Activated B cell treated with CpG ODN at 0.5 μM for 24 hours (primary cell): ENCODE results near the gene C1QTNF12. TPM values are rescaled to one million over a fixed set of nuclear protein-coding genes. Genes with fewer than 3 reads are reported as not detected.

Experiments
- ATAC-seq: fragments of 200-7000 bp; cut with Tn5 transposase; one replicate; pipeline ENCODE4 v1.10.0; 2021; ENCODE audit warnings: low read depth, mild to moderate bottlenecking, moderate library complexity
- CTCF ChIA-PET: fragments of 350-600 bp; sonication (Branson Sonifier 250); formaldehyde crosslinking; loops from one replicate; lab custom pipeline; 2021; ENCODE audit warnings: antibody characterized with exemption; lab: Charles Lee
- POLR2A ChIA-PET: fragments of 350-600 bp; sonication (Branson Sonifier 250); formaldehyde crosslinking; loops from one replicate; lab custom pipeline; 2021; ENCODE audit warnings: antibody characterized with exemption; lab: Charles Lee
- DNase-seq: peaks from one replicate; pipeline ENCODE4 v3.0.0; 2022
- H3K27ac Mint-ChIP-seq: one replicate; pipeline ENCODE4 v1.8.0; 2020; ENCODE audit warnings: mixed read lengths
- H3K27me3 Mint-ChIP-seq: one replicate; pipeline ENCODE4 v1.8.0; 2021; ENCODE audit warnings: mixed read lengths
- H3K36me3 Mint-ChIP-seq: one replicate; pipeline ENCODE4 v1.8.0; 2021; ENCODE audit warnings: low read depth, mixed read lengths
- H3K4me1 Mint-ChIP-seq: one replicate; pipeline ENCODE4 v1.8.0; 2021; ENCODE audit warnings: mixed read lengths
- H3K4me3 Mint-ChIP-seq: one replicate; pipeline ENCODE4 v1.8.0; 2020; ENCODE audit warnings: mild to moderate bottlenecking, mixed read lengths
- H3K9me3 Mint-ChIP-seq: one replicate; pipeline ENCODE4 v1.8.0; 2020; ENCODE audit warnings: mixed read lengths
- CTCF ChIP-seq: fragments of 200-600 bp; IDR thresholded peaks from one replicate; pipeline ENCODE4 v1.8.0; 2022; ENCODE audit warnings: antibody characterized with exemption, mild to moderate bottlenecking
- intact Hi-C: fragments of 100-400 bp; cut with micrococcal nuclease; formaldehyde crosslinking; loops from one replicate; pipeline ENCODE4 v1.15.1; 2024
- total RNA-seq: library from RNA; stranded (reverse); gene quantifications from 2 replicates; pipeline ENCODE4 v1.2.3, GENCODE V29; 2022

C1QTNF12 gene
- total RNA-seq, 1 donor from 2014 or later, result 2.5 TPM

- CTCF ChIA-PET, result no interaction called here
- peak; percentile 26 for DNase-seq
- H3K36me3 Mint-ChIP-seq, result peaks cover 2% of the 10 kb centered on the region
- H3K4me3 Mint-ChIP-seq, result no peak overlapping the region
- no peak for TF ChIP-seq CTCF
- H3K4me1 Mint-ChIP-seq, result peaks cover 37% of the 10 kb centered on the region
- H3K27me3 Mint-ChIP-seq, result peaks cover 2% of the 10 kb centered on the region
- intact Hi-C loops, result no loop called here
- no peak for ATAC-seq
- POLR2A ChIA-PET, result interaction anchor here (1.0 to 2.1 kb wide), 2 partner anchors 45 to 67 kb away, joined by 3 to 8 read pairs; no protein-coding TSS in a partner anchor
- no peak overlapping the region for H3K27ac Mint-ChIP-seq
- H3K9me3 Mint-ChIP-seq, result no peaks in the 10 kb centered on the region
Observed at GRCh38 chr1:1203561-1204424, 42.7 kb downstream of the C1QTNF12 start.

GRCh38 chr1:1202831-1203560, 43.5 kb downstream of the C1QTNF12 start:
- Mint-ChIP-seq H3K4me1 (peaks cover 31% of the 10 kb centered on the region), H3K9me3 (no peaks in the 10 kb centered on the region), H3K4me3 (no peak overlapping the region), H3K27me3 (no peaks in the 10 kb centered on the region), H3K27ac (no peak overlapping the region), H3K36me3 (peaks cover 2% of the 10 kb centered on the region)
- CTCF ChIA-PET, result no interaction called here
- TF ChIP-seq CTCF, result no peak
- intact Hi-C loops, result no loop called here
- POLR2A ChIA-PET, result interaction anchor here (1.0 to 2.1 kb wide), 2 partner anchors 45 to 66 kb away, joined by 3 to 8 read pairs; no protein-coding TSS in a partner anchor
- DNase-seq, result peak; percentile 28
- no peak for ATAC-seq

GRCh38 chr1:1200876-1201810, 45.4 kb downstream of the C1QTNF12 start:
- H3K4me1 Mint-ChIP-seq, result peaks cover 18% of the 10 kb centered on the region
- peak overlapping the region; percentile 59 for H3K27ac Mint-ChIP-seq
- ChIA-PET POLR2A (interaction anchor here (0.8 to 1.4 kb wide), 6 partner anchors 30 to 79 kb away, joined by 3 to 8 read pairs (median 4); partner anchors contain the start of genes B3GALT6 and SDF4), CTCF (interaction anchor here (1.6 kb wide), 1 partner anchor 79 kb away, joined by 8 read pairs; no protein-coding TSS in a partner anchor)
- TF ChIP-seq CTCF, result no peak
- intact Hi-C loops, result loop anchor here (1.0 to 2.0 kb wide), 4 partner anchors 30 to 132 kb away; no protein-coding TSS in a partner anchor
- DNase-seq (peak; percentile 88), ATAC-seq (peak; percentile 85)
- no peaks in the 10 kb centered on the region for H3K9me3 Mint-ChIP-seq
- peaks cover 2% of the 10 kb centered on the region for H3K36me3 Mint-ChIP-seq
- H3K27me3 Mint-ChIP-seq, result no peaks in the 10 kb centered on the region
- peak overlapping the region; percentile 44 for H3K4me3 Mint-ChIP-seq

GRCh38 chr1:1199961-1200875, 46.3 kb downstream of the C1QTNF12 start:
- POLR2A ChIA-PET, result interaction anchor here (0.6 to 1.4 kb wide), 8 partner anchors 25 to 78 kb away, joined by 3 to 8 read pairs (median 4); partner anchors contain the start of genes B3GALT6 and SDF4

More at GRCh38 chr1:1199961-1200875, 46.3 kb downstream of the C1QTNF12 start:
- peak overlapping the region; percentile 44 for H3K4me3 Mint-ChIP-seq
- intact Hi-C loops, result loop anchor here (2.0 kb wide), 2 partner anchors 29 to 131 kb away; no protein-coding TSS in a partner anchor
- CTCF ChIA-PET, result interaction anchor here (1.6 kb wide), 1 partner anchor 78 kb away, joined by 8 read pairs; no protein-coding TSS in a partner anchor
- peaks cover 3% of the 10 kb centered on the region for H3K36me3 Mint-ChIP-seq
- TF ChIP-seq CTCF, result no peak
- peak overlapping the region; percentile 59 for H3K27ac Mint-ChIP-seq
- H3K9me3 Mint-ChIP-seq, result no peaks in the 10 kb centered on the region
- ATAC-seq (no peak), DNase-seq (no peak)
- H3K27me3 Mint-ChIP-seq, result no peaks in the 10 kb centered on the region
- H3K4me1 Mint-ChIP-seq, result peaks cover 14% of the 10 kb centered on the region
